ENCODE measurements around the gene CEACAM19.

Gene CEACAM19

GRCh38 chr19:44644402-44645016 is 26.8 kb upstream of the CEACAM19 start:
- peak overlapping the region; percentile 76 for H3K4me3 ChIP-seq (ENCODE audit: low read depth, low read length)

- H3K4me3 ChIP-seq (ENCODE audit: low read depth, low read length), result no peak overlapping the region
These were observed 25.8 kb upstream of the CEACAM19 start for GRCh38 chr19:44645407-44646048.

- no peak overlapping the region for H3K4me3 ChIP-seq (ENCODE audit: low read depth, low read length)
These were observed 25.2 kb upstream of the CEACAM19 start for GRCh38 chr19:44646049-44646416.

GRCh38 chr19:44647144-44647543 is 24.1 kb upstream of the CEACAM19 start:
- H3K4me3 ChIP-seq (ENCODE audit: low read depth, low read length), result no peak overlapping the region

- no peak overlapping the region for H3K4me3 ChIP-seq (ENCODE audit: low read depth, low read length)
These were observed 22.5 kb upstream of the CEACAM19 start for GRCh38 chr19:44648631-44649251.

GRCh38 chr19:44649578-44650145 is 21.6 kb upstream of the CEACAM19 start:
- H3K4me3 ChIP-seq (ENCODE audit: low read depth, low read length), result no peak overlapping the region

GRCh38 chr19:44653343-44653742 is 17.9 kb upstream of the CEACAM19 start:
- H3K4me3 ChIP-seq (ENCODE audit: low read depth, low read length), result no peak overlapping the region

GRCh38 chr19:44653977-44654774 is 17.1 kb upstream of the CEACAM19 start:
- no peak overlapping the region for H3K4me3 ChIP-seq (ENCODE audit: low read depth, low read length)

- H3K4me3 ChIP-seq (ENCODE audit: low read depth, low read length), result no peak overlapping the region
These were observed 13.9 kb upstream of the CEACAM19 start for GRCh38 chr19:44657211-44657921.

GRCh38 chr19:44658069-44658733 is 13.1 kb upstream of the CEACAM19 start:
- no peak overlapping the region for H3K4me3 ChIP-seq (ENCODE audit: low read depth, low read length)

- H3K4me3 ChIP-seq (ENCODE audit: low read depth, low read length), result no peak overlapping the region
These were observed 11.2 kb upstream of the CEACAM19 start for GRCh38 chr19:44660081-44660480.

GRCh38 chr19:44661205-44661604 is 10.1 kb upstream of the CEACAM19 start:
- H3K4me3 ChIP-seq (ENCODE audit: low read depth, low read length), result no peak overlapping the region

- no peak overlapping the region for H3K4me3 ChIP-seq (ENCODE audit: low read depth, low read length)
These were observed 9.4 kb upstream of the CEACAM19 start for GRCh38 chr19:44661904-44662303.

- H3K4me3 ChIP-seq (ENCODE audit: low read depth, low read length), result no peak overlapping the region
These were observed 8.4 kb upstream of the CEACAM19 start for GRCh38 chr19:44662691-44663385.

GRCh38 chr19:44663996-44664395 is 7.3 kb upstream of the CEACAM19 start:
- H3K4me3 ChIP-seq (ENCODE audit: low read depth, low read length), result no peak overlapping the region

GRCh38 chr19:44664976-44665375 is 6.3 kb upstream of the CEACAM19 start:
- no peak overlapping the region for H3K4me3 ChIP-seq (ENCODE audit: low read depth, low read length)

GRCh38 chr19:44666852-44667556 is 4.3 kb upstream of the CEACAM19 start:
- no peak overlapping the region for H3K4me3 ChIP-seq (ENCODE audit: low read depth, low read length)

GRCh38 chr19:44668985-44669764 is 2.1 kb upstream of the CEACAM19 start:
- H3K4me3 ChIP-seq (ENCODE audit: low read depth, low read length), result no peak overlapping the region
